Tibial nerve (tissue), 4 donors: Measurements from ENCODE around the gene CD200R1L.

Experiments used
- EP300 ChIP-seq, 2 donors: sonication (generic); formaldehyde crosslinking; IDR thresholded peaks; one replicate each; pipeline ENCODE4 v1.6.1; 2017; ENCODE audit warnings: antibody characterized with exemption in 2 of 2, mild to moderate bottlenecking in 1 of 2
- POLR2A ChIP-seq, 2 donors: fragments of 450-650 bp; IDR thresholded peaks; one replicate each; pipeline ENCODE4 v1.6.1; 2017; ENCODE audit warnings: antibody characterized with exemption in 2 of 2, mild to moderate bottlenecking in 2 of 2, moderate library complexity in 2 of 2
- TF ChIP-seq, protein P1 (sequence below), 5 experiments: fragments of 200-600 bp in 3 of 5; fragments of 450-650 bp in 2 of 5; sonication (generic) in 3 of 5; IDR thresholded peaks; one replicate each; pipeline ENCODE4 v1.5.1; 2016 to 2019; ENCODE audit warnings: antibody characterized with exemption in 5 of 5, mild to moderate bottlenecking in 3 of 5, moderate library complexity in 2 of 5

DNA sequence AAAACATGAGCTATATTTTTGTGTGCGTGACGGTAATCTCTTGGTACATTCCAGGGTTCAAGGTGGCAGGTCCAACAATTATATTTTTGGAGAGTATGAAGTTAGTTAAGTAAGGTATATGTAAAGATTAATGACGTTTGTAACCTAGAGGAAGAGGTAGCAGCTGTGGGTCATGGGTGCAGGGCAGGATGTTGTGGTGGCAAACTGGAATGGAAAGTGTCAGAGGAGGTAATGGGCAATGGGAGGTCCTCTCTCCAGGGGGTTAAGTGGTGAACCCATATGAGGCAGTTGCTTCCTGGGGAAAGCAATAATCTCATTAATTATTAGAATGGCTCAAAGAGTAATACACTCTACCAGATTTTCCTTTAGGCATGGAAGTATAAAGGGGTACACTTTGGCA lies 1.0 kb upstream of the CD200R1L start:
- TF ChIP-seq, protein P1, sequence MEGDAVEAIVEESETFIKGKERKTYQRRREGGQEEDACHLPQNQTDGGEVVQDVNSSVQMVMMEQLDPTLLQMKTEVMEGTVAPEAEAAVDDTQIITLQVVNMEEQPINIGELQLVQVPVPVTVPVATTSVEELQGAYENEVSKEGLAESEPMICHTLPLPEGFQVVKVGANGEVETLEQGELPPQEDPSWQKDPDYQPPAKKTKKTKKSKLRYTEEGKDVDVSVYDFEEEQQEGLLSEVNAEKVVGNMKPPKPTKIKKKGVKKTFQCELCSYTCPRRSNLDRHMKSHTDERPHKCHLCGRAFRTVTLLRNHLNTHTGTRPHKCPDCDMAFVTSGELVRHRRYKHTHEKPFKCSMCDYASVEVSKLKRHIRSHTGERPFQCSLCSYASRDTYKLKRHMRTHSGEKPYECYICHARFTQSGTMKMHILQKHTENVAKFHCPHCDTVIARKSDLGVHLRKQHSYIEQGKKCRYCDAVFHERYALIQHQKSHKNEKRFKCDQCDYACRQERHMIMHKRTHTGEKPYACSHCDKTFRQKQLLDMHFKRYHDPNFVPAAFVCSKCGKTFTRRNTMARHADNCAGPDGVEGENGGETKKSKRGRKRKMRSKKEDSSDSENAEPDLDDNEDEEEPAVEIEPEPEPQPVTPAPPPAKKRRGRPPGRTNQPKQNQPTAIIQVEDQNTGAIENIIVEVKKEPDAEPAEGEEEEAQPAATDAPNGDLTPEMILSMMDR (IDR thresholded peaks at IDR 0.05), result no peak
- TF ChIP-seq POLR2A (IDR thresholded peaks at IDR 0.05) (no peak), EP300 (IDR thresholded peaks at IDR 0.05) (no peak)
